ENCODE results near the gene TBCD.

Gene TBCD

DNA sequence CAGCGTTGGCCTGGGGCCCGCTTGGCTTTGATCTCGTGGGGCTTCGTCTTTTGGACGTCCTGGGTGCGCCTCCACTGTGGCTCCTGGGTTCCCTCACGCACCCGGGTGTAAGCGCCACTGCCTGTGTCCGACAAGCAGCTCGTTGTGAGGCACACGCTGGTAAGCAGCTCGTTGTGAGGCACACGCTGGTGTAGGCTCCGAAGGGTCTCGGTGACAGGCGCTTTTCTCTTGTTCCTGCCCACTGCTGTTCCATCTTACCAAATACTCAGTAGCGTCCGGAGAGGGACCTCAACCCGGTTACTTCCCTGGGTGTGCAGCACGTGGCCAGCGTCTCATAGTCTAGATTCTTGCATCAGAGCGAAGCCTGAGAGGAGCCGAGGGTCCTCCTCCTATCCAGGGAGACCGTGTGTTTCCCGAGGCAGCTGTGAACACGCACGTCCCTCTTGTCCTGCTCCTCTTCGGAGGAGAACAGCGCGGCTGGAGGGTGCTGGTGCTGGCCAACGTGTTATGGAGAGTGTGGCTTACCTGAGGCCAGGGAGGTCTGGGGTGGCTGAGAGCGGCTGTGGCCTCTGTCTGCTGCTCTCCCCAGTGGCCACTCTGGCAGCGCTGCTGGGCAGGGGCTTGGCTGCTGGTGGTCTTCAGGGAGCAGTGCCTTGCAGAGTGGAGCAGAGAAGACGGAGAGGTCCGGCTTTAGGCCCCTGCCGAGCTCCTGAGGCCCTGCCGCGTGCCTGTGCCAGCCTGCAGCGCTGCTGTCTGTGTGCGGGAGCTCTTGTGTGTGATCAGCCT lies 120.1 kb downstream of the TBCD start:
- DNase-seq (ENCODE audit: low read depth): no peak

DNA sequence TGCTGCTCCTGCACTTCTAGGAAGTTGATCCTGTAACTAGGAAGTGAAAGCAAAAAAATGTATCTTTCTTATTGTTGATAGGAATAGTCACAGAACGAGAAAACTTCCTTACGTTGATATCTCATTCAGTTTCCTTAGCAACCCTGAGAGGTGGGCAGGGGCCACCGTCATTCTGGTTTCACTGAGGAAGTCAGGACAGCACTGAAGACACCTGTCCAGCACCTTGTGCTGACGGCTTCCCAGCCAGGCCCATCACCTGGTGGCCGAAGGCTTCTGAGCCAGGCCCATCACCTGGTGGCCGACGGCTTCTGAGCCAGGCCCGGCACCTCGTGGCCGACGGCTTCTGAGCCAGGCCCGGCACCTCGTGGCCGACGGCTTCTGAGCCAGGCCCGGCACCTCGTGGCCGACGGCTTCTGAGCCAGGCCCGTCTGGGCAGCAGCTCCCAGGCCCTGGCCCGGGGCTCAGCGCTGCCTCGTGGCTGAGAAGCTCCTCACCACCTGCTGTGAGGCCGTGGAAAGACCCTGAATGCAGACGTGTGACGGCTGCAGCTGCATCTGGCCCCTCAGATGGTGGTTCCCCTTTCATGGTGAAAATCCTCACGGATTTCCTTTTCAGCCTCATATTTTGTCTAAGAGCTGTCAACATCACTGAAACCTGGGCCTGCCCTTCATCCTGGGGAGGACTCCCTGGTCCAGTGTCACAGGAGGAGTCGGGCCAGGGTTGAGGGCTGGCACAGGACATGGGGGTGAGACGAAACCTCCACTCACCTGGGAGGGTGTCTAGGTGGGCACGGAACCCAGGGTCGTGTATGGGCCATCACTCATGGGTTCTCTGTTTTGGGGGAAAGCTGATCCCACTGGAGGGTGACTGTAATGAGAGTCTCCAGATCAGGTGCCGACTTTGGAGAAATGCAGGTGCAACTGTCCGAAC lies 121.0 kb downstream of the TBCD start:
- no peak for DNase-seq (ENCODE audit: low read depth)

DNA sequence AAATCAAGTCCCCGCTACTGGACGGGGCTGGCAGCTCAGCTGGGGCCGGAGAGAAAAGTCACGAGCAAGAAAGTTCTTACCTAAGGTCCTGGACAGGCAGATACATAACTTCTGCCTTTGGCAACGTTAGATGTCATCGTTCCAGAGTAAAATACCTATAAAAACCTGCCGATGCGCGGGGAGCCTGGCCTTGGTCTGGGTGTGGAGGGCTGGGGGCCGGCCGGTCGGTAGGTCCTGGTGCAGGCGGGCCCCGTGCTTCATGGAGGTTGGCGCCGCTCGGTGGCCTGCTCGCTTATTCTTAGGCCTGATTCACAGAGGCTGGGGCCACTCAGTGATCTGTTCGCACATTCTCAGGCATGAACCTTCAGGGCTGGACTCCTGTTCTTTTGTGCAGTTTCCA lies 121.7 kb downstream of the TBCD start:
- no peak for DNase-seq (ENCODE audit: low read depth)

DNA sequence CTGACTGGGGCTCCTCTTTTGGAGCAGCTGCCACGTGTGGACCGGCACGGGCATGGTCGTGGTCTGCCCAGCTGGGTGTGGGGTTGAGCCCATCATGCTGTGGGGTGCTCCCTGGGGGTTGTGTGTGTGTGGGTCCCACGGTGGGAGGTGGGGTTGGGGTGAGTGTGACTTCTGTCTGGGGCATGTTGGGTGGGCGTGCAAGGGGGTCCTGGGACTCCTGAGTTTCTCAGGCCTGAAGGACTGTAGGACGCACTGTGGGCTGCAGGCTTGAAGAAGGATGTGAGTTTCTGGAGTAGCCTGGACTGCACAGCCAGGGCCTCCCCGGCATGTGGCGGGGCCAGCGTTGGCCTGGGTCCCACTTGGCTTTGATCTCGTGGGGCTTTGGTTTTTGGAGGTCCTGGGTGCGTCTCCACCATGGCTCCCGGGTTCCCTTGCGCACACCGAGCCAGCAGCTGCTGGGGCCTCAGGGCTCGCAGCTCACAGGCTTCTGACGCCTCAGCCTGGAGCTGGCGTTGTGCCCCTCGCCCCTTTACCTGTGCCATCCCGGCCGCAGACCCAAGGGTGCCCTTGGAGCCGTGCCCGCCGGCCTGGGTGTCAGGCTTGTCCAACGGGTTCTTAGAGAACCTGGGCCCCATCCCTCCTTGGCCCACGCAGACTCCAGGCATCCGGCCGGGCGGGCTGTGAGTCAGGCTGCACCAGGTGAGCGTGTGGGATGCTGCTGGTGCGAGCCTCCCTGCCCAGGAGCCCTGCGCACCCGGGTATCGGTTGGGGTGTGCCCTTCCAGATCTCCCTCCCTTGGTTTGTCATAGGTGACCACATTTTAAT lies 122.4 kb downstream of the TBCD start:
- no peak for DNase-seq (ENCODE audit: low read depth)

DNA sequence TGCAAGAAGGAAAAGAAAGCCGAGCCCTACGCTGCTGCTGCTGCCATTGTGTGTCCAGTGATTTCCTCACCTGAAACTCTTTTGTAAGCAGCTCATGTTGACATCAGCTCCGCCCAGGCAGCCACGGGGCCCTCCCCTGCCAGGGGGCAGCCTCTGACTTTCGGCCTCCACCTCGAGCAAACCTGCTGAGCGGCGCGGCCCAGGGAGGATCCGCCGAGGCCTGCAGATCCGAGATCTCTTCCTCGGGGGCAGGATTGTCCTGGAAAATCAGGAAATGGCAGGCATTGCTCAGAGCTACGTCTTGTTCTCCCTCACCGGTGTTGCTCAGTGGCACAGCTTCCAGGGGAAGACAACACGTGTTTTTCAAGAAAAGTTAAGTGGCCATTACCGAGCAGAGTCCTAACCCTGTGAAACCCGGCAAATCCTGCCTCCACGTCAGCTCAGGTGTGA lies 123.6 kb downstream of the TBCD start:
- DNase-seq (ENCODE audit: low read depth): no peak

DNA sequence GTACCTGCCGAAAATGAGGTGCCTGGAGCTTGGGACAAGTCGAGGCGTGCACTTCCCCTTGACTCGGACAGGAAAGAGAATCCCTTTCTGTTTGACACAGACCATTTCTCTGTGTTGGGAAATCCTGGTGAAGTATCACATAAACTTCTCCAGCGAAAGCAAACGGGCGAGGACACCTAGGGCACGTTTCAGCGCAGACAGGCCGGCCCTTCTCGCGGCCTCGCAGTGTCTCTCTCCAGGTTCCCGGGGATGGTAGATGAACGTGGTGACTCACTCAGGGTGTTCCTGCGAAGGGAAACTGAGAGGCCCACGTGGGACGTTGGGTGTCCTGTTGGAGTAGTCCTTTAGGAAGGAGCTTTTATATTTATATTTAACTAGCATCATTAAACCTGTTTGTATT lies 124.3 kb downstream of the TBCD start:
- no peak for DNase-seq (ENCODE audit: low read depth)

DNA sequence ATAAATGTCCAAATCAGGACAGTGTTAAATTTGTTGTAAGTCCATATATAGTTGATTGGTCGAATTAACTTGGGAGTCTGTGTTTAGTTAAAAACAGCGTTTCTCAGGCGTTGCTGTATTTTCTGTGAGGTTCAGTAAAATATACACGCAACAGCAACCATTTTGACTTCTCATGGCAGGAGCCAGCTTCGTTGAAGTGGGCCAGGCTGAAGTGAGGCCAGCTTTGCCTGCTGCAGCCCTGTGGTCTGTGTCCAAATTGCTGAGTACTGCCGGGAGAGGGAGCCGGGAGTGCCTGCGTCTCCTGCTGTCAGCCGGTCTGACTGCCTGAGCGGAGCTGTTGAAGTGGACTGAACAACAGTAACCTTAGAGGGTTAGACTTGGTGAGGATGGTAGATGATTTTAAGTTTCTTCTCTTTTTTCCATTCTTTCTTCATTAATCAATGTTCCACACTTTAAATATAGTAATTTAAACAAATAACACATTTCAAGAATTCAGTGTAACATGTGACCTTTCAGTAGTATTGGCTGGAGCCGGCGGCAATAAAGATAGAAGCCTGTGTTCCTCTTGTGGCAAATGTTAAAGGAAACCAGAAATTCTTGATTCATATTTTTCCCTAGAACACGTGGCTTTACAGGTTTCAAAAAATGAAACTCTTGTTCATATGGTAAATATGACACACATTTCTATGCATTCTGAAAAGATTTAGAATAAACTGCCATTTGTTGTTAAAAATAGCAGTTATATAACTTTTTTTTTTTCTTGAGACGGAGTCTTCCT lies 124.9 kb downstream of the TBCD start:
- no peak for DNase-seq (ENCODE audit: low read depth)

DNA sequence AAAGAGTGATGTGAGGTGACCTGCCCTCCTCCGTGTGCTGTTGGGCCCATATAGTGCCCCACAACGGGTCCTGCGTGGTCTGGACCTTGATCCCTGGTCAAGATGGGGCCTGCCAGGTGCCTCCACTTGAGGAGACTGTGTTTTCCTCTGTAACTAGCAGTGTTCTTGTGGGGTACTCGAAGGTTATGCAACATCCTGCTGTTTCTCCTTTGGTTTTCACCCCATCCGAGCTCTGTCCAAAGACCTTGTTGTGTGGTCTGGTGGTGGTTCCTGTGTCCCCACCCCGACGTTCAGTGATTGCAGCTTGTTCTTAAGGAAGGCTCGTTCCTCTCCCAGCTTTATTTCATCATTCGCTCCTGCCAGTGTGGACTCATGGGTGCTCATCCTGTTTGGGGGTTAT lies 126.7 kb downstream of the TBCD start:
- no peak for DNase-seq (ENCODE audit: low read depth)

DNA sequence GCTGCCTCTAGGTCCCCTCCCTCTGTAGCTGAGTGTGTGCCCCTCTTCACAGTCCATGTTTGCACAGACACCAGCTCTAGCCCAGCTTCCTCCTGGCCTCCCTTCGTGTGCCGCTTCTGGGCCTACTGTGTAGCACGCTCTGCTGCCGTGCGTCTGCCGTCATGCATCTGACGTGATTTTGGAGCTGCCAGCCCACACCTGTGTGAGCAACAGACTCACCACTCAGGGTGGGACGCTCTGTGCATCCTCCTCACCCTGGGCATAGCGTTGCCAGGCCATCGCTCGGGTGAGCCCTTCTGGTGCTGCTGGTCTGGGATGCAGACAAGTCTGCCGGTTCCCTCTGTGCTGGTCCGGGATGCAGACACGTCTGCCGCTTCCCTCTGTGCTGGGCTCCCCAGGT lies 127.4 kb downstream of the TBCD start:
- no peak for DNase-seq (ENCODE audit: low read depth)

DNA sequence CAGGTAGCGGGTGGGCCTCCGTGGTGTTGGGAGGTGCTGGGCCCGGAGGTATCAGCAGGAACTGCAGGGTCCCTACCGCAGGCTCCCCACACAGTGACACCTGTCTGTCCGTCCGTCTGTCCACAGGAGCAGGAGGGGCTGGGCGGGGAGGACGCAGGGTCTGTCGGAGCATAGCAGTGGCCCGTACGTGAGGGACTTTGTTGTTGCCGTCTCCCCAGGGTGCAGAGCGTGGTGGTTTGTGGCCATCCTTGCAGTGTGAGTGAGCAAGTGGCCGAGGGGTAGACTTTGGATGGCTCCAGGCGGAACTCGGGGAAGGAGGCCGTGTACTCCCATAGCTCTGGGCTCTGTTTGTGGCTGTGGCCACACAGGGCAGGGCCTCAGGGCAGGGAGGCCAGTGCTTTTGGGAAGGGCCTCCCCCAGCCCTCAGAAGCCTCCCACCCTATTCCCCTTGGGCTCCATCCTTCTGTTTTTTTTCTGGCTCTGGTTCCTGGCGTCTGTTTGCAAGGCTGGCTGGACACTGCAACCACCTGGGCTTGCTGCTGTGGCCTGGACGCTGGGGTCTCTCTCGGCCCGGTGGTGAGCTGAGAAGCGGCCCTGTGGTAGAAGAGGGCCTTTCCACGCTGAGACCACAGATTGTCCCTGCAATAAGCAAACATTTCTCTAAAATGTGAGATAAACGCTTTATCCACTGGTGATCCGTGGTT lies 128.9 kb downstream of the TBCD start:
- no peak for DNase-seq (ENCODE audit: low read depth)

DNA sequence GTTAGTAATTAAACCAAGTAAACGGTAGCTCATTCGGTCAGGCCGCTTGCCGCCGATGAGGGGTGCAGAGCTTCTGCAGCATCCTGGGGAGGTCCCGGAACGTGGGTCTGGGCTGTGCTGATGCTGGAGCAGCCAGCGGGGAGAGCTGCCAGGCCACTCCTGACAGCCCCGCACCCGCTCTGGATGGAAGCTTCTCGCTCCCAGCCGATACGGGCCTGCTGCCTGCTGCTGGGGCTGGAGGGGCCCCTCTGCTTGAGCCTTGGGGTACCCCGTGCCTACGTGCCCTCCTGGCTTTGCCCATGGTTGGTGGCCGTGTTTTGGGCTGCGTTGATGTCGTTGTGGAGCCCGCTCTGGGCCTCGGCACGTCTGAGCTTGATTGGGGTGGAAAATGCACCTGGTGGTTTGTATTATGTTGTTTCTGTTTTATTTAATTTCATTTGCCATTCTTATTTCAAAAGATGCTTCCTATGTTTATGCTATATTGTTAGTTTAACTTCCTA lies 129.5 kb downstream of the TBCD start:
- DNase-seq (ENCODE audit: low read depth): no peak

DNA sequence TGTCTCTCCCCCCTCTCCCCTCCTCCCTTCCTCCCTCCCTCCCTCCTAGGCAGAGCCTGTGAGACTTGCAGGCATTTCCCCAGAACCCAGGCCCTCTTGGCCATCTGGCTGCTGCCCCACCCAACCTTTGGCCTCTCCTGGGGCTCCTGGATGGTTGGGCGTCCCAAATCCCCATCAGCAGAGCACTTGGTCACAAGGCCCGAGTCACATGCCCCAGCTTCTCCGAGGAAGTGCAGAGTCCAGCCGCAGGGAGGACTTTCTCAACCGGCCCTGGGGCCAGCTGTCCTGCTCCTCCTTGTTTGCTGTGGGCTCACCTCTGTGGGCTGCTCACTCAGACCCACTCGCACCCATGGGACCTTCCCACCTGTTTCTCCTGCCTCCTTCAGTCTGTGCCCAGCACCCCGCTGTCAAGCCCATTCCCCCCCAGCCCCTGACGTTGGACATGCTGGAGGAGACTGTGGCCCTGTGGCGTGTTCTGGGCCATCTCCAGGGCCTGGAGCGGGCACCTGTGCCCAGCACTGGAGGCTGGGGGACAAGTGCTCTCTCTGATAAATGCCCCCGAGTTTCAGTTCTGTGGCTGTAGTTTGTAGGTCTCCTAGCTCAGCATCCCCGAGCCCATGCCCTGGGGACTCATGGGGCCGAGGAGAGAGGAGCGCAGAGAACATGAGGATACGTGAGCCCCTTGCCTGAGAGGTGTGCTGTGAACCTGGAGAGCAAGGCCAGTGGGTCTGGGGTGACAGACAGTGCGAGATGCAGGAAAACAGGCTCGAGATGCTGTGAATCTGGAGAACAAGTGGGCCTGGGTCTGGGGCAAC lies 130.2 kb downstream of the TBCD start:
- no peak for DNase-seq (ENCODE audit: low read depth)

DNA sequence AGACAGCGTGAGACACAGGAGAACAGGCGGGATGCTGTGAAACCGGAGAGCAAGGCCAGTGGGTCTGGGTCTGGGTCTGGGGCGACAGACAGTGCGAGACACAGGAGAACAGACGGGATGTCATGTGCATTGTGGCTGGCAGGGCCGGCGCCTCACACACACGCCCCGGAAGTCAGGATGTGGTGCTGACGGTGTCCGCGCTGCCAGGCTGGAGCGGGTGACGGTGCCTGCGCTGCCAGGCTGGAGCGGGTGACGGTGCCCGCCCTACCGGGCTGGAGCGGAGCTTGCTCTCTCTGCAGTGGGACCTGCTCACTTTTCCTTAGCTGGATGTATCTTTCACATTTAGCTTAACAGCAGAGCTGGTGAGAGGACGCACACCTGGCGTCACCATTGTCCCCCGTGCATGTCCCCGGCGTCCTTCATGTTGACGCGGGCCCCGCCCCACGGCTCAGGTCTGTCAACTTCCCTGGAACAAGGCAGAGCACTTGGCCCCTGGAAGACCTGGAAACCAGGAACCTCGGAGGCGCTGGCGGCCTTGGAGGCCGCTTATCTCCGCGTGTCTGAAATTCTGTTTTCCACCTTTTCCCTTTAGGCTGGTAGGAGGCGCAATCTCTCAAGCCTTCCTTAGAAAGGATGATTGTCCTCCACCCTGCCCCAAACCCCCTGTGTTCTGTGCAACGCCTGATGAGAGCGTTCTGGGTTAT lies 131.0 kb downstream of the TBCD start:
- DNase-seq (ENCODE audit: low read depth): peak; percentile 54

DNA sequence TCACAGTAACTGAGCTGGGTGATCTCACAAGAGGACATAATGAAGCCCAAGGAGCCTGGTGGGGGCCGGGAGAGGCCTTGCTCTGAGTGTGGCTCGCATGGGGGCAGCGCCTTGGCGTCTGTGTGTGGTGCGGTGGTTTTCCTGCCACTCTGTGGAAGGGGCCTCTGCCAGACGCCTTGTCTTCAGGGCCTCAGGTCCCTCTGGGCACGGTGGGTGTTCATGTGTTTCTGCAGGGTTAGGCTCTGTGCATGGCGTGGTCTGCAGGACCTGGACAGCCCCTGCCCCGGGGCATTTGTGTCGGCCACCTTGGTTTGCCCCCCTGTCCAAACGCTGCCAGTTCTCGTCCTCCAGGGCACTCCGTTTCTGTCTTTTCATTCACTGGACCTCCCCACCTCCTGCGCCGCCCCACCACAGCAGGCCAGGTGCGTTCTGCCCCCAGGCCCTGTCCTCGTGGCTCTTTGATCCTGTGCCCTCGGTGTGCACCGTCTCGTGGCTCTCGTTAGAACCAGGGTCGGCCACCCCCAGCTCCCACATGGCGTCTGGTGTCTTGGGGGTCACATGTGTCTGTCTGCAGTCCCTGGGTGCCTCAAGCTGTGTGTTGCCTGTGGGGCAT lies 131.7 kb downstream of the TBCD start:
- DNase-seq (ENCODE audit: low read depth): no peak

DNA sequence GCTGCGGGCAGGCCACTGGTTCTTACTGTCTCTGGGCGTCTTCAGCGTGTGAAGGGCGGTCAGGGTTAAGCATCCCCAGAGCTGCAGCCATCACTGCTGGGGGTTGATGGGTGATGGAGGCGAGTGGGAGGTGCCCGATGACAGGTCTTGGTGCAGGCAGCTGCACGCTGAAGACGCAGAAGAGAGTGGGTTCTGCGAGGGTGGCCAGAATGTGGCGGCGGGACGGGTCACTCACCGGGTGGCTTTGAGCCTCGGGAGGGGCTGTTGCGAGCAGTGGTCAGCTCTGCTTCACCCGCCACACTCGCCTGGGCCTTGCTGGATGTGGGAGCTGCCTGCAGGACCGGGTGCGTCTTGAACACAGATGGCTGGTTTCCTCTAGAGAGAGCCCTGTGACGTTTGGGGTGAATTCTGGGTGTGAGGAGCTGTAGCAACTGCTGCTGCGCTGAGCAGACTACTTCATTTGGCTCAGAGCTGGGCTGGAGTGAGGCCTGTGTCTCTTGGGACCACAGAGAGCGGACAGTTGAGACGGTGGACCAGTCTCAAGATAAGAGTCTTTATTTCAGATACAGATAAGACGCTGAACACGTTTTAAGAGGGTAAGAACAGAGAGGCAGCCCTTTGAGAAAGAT lies 132.6 kb downstream of the TBCD start:
- DNase-seq (ENCODE audit: low read depth): no peak

DNA sequence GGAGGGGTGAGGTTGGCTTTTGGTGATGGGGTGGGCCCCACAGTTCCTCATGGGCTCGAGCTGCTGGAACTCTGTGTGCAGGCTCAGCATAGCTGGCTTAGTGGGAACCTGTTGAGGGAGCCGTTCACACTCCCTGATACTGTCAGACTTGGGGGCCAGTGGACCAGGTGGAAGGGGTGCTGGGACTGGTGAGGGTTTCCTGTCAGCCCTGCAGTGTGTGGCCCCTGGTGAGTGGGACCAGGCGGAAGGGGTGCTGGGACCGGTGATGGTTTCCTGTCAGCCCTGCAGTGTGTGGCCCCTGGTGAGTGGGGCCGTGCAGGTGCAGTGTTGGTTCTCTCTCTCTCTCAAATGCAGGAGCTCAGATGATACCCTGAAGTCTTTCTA lies 133.1 kb downstream of the TBCD start:
- DNase-seq (ENCODE audit: low read depth): no peak

DNA sequence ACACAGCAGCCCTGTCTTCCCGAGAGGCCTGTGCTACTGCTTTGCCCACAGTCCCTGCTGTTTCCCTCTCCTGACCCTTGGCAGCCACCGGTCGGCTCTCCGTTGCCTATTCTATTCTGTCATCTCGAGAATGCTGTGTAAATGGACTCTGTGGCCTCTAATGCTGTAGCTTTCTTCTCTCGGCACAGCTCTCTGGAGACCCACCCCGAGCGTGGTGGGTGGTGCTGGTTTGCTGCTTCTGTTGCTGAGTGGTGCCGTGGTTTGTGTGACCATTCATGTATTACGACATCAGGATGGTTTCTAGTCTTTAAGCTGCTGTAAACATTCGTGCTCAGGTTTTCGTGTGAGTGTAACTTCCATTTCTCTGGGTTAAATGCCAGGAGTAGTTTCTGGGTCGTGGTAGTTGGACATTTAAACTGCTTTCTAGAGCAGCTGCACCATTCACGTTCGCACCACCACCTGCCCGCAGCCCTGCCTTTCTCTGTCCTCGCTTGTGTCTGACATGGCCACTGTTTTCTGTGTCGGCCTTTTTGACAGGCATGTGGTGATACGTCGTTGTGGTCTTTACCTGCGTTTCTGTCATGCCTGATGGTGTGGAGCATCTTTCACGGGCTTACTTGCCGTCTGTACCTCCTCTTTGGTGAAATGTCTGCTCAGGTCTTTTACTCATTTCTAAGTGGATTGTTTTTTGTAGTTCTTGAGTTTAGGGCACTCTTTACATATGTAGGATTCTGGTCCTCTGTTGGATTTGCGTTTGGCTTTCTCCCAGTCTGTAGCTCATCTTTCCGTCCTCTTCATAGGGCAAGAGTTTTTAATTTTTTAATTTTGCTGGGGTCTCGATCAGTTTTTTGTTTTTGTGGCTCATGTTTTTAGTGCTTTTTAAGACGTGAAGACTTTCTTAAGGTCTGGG lies 135.6 kb downstream of the TBCD start:
- no peak for DNase-seq (ENCODE audit: low read depth)

All from stimulated activated CD8-positive, alpha-beta memory T cell treated with anti-CD3 and anti-CD28 coated beads, Interleukin-15, amount 100 ng/mL, for 1 hour (primary cell).